ENCODE measurements around the gene OR8S1. TPM values are rescaled to one million over a fixed set of nuclear protein-coding genes. Genes with fewer than 3 reads are reported as not detected.

The OR8S1 gene
- total RNA-seq, 2 experiments from 2014 or later, result not detected

DNA sequence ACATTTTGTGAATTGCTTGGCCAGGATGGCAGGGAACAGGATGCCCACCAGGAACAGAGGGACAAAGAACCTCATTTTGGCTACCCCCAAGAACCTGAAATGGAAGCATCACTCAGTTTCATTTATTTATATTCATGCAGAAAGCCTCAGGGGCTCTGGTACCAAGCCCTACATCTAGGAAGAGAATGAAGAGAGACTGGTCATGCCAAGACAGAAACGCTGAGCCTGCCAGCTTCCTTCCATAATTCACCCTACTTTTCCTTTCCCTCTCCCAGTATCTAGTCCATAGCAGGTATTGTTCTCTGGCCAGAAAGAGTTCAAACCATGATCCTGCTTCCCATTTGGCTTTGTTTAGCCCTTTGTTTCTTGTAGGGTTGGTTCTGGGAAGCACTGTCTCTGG lies 44.5 kb downstream of the OR8S1 start, which contains the start of gene LALBA:
TSS of gene LALBA (minus strand) at position 101 of the 400 bp plus-strand sequence. CDS start at position 75, 26 bp downstream.
- ATAC-seq (ENCODE audit: poor library complexity), result no peak
- H3K27me3 Mint-ChIP-seq, result peaks cover 36% of the 10 kb centered on the region
- no peak within 1 kb of the TSS for H3K4me3 ChIP-seq (ENCODE audit: low read length)

DNA sequence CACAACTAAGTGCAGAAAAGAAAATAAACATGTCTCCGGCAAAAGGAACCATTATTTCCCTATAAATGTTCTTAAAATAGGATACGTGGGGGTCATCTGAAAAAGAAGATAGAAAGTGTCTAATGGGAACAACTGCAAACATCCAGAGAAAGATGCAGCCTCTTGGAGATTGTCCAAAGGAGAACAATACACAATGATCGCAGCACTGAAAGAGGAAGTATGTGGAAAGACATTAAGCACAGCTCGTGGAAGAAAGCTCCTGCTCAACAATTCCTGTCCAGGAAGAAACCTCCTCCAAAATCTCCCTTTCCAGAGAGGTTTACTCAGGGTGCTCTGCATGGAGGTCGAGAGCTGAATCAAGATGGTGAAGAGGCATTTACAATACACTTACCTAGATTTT lies 46.9 kb downstream of the OR8S1 start:
- POLR2A ChIA-PET, result no interaction called here
- H3K9me3 ChIP-seq (ENCODE audit: control insufficient read depth in 1 of 2, insufficient read depth in 1 of 2, low read length in 2 of 2), result no peaks in the 10 kb centered on the region
- no peak overlapping the region for H3K27ac ChIP-seq (ENCODE audit: low read depth in 1 of 2, low read length in 2 of 2)
- H3K4me3 Mint-ChIP-seq, result no peak overlapping the region
- H3K9me3 Mint-ChIP-seq, result no peaks in the 10 kb centered on the region
- peaks cover 0 to 6% of the 10 kb centered on the region in 2 experiments for H3K27me3 ChIP-seq (ENCODE audit: control insufficient read depth in 1 of 2, insufficient read depth in 2 of 2, low read length in 2 of 2)
- TF ChIP-seq, protein P1, sequence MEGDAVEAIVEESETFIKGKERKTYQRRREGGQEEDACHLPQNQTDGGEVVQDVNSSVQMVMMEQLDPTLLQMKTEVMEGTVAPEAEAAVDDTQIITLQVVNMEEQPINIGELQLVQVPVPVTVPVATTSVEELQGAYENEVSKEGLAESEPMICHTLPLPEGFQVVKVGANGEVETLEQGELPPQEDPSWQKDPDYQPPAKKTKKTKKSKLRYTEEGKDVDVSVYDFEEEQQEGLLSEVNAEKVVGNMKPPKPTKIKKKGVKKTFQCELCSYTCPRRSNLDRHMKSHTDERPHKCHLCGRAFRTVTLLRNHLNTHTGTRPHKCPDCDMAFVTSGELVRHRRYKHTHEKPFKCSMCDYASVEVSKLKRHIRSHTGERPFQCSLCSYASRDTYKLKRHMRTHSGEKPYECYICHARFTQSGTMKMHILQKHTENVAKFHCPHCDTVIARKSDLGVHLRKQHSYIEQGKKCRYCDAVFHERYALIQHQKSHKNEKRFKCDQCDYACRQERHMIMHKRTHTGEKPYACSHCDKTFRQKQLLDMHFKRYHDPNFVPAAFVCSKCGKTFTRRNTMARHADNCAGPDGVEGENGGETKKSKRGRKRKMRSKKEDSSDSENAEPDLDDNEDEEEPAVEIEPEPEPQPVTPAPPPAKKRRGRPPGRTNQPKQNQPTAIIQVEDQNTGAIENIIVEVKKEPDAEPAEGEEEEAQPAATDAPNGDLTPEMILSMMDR (IDR thresholded peaks at IDR 0.05), result no peak
- peaks cover 34% of the 10 kb centered on the region for H3K27me3 Mint-ChIP-seq
- intact Hi-C loops (cut with DNase I, micrococcal nuclease), result no loop called here
- CTCF ChIA-PET, result no interaction called here
- ATAC-seq (ENCODE audit: poor library complexity) (no peak), DNase-seq (no peak)
- H3K36me3 Mint-ChIP-seq (ENCODE audit: low read depth), result no peaks in the 10 kb centered on the region
- no peaks in the 10 kb centered on the region for H3K4me1 ChIP-seq (ENCODE audit: insufficient read depth, low read length)
- no peaks in the 10 kb centered on the region for H3K36me3 ChIP-seq (ENCODE audit: insufficient read depth, low read length)
- no peak overlapping the region for H3K4me3 ChIP-seq (ENCODE audit: low read length)
- H3K4me1 Mint-ChIP-seq (ENCODE audit: low read depth), result no peaks in the 10 kb centered on the region
- no peak overlapping the region for H3K27ac Mint-ChIP-seq

More for the DNA sequence above, 44.5 kb downstream of the OR8S1 start, which contains the start of gene LALBA:
- peaks cover 0 to 6% of the 10 kb centered on the region in 2 experiments for H3K27me3 ChIP-seq (ENCODE audit: control insufficient read depth in 1 of 2, insufficient read depth in 2 of 2, low read length in 2 of 2)
- H3K27ac ChIP-seq (ENCODE audit: low read depth in 1 of 2, low read length in 2 of 2), result no peak within 1 kb of the TSS
- intact Hi-C loops (cut with DNase I, micrococcal nuclease), result no loop called here
- Mint-ChIP-seq H3K27ac (no peak within 1 kb of the TSS), H3K4me3 (no peak within 1 kb of the TSS), H3K36me3 (ENCODE audit: low read depth) (no peaks in the 10 kb centered on the region), H3K9me3 (no peaks in the 10 kb centered on the region), H3K4me1 (ENCODE audit: low read depth) (no peaks in the 10 kb centered on the region)
- H3K4me1 ChIP-seq (ENCODE audit: insufficient read depth, low read length), result no peaks in the 10 kb centered on the region
- TF ChIP-seq, protein P1 (IDR thresholded peaks at IDR 0.05), result no peak
- H3K9me3 ChIP-seq (ENCODE audit: control insufficient read depth in 1 of 2, insufficient read depth in 1 of 2, low read length in 2 of 2), result no peaks in the 10 kb centered on the region
- ChIA-PET POLR2A (no interaction called here), CTCF (no interaction called here)
- no peaks in the 10 kb centered on the region for H3K36me3 ChIP-seq (ENCODE audit: insufficient read depth, low read length)
- no peak for DNase-seq

Other genes starting within 250 kb of the OR8S1 start
- gene ZNF641, start 174.7 kb upstream of the OR8S1 start, total RNA-seq, result 10 to 100 TPM; 16.6 to 19.8 TPM
- not detected for gene ANP32D, start 53.1 kb upstream of the OR8S1 start, total RNA-seq
- gene C12orf54, start 43.1 kb upstream of the OR8S1 start, total RNA-seq, result not detected
- gene LALBA, start 44.4 kb downstream of the OR8S1 start, total RNA-seq, result not detected
- gene KANSL2, start 156.6 kb downstream of the OR8S1 start, total RNA-seq, result 100 to 1,000 TPM; 142 to 144 TPM
- gene CCNT1, start 191.1 kb downstream of the OR8S1 start, total RNA-seq, result 100 to 1,000 TPM; 150 TPM

Measured in CD4-positive, alpha-beta T cell (primary cell).